K562 (cell line): ENCODE measurements around the gene PLS1. TPM values are rescaled to one million over a fixed set of nuclear protein-coding genes. Genes with fewer than 3 reads are reported as not detected.
"Not testable (repeated sequence)": the region's sequence is repeated elsewhere in the genome, so short reads cannot be mapped to it uniquely, and the experiment has no call there.

ENCODE experiments used
- ATAC-seq: fragments of 200-7000 bp; cut with Tn5 transposase; 3 replicates; pipeline ENCODE4 v1.9.1; 2020; ENCODE audit warnings: moderate library complexity
- BruUV-seq: library from RNA; stranded (reverse); fragments of 400-500 nt; replicated peaks from 2 replicates; lab custom pipeline; 2021; lab: Mats Ljungman, UMichigan
- CTCF ChIA-PET: fragments of 300-600 bp; formaldehyde crosslinking; extraction: SDS; loops from one replicate; lab custom pipeline; 2021; ENCODE audit warnings: low intra/inter-chr PET ratio; lab: Yijun Ruan, JAX
- POLR2A ChIA-PET: fragments of 300-600, 350-650 bp; sonication (Branson Sonifier 250); formaldehyde crosslinking; extraction: SDS; loops from one replicate; lab custom pipeline; 2021; ENCODE audit warnings: antibody characterized with exemption, inconsistent platforms; lab: Yijun Ruan, JAX
- DNase-seq, 4 experiments: peaks; one replicate each; pipeline versions ENCODE4 v3.0.0 to v3.0.0-alpha.2; 2011 to 2018; ENCODE audit warnings: low spot score in 3 of 4, mixed read lengths in 3 of 4; ENCODE audit errors: extremely low read depth in 1 of 4
- FAIRE-seq: peaks from 2 replicates; lab custom pipeline; 2011; peaks lifted over from hg19 to GRCh38; lab: Jason Lieb, UNC
- H2AFZ ChIP-seq: 2 replicates; pipeline ENCODE4 v1.6.0; 2011; ENCODE audit warnings: low read depth, low read length, control low read depth, inconsistent platforms
- H3K27ac ChIP-seq: fragments of 200-600 bp; 3 replicates; pipeline ENCODE4 v1.8.0; 2011; ENCODE audit warnings: low read depth, mild to moderate bottlenecking, control low read depth, inconsistent platforms, low read length, moderate library complexity, mixed read lengths; ENCODE audit errors: extremely low read depth
- H3K27me3 ChIP-seq, 2 experiments: fragments of 300-600 bp in 1 of 2; 2 replicates in 1 of 2; 3 replicates in 1 of 2; pipeline versions ENCODE4 v1.6.0 to v1.8.0; 2011; ENCODE audit warnings: inconsistent platforms in 2 of 2, low read length in 2 of 2, mild to moderate bottlenecking in 1 of 2, mixed read lengths in 1 of 2, moderate library complexity in 1 of 2; ENCODE audit not compliant: control insufficient read depth in 2 of 2, insufficient read depth in 2 of 2
- H3K36me3 ChIP-seq: fragments of 300-600 bp; 3 replicates; pipeline ENCODE4 v1.8.0; 2011; ENCODE audit warnings: mild to moderate bottlenecking, low read length, inconsistent platforms; ENCODE audit not compliant: control insufficient read depth, insufficient read depth
- H3K4me1 ChIP-seq, 2 experiments: fragments of 200-600 bp in 1 of 2; replicated peaks in 1 of 2; 2 replicates in 1 of 2; 3 replicates in 1 of 2; pipeline versions ENCODE4 v1.5.1 to v1.8.0; 2011; ENCODE audit warnings: inconsistent platforms in 2 of 2, low read length in 2 of 2, mild to moderate bottlenecking in 1 of 2, mixed read lengths in 1 of 2, moderate library complexity in 1 of 2; ENCODE audit not compliant: control insufficient read depth in 2 of 2, insufficient read depth in 2 of 2
- H3K4me2 ChIP-seq: 2 replicates; pipeline ENCODE4 v1.6.1; 2011; ENCODE audit warnings: low read length, control low read depth, inconsistent platforms, mixed read lengths; ENCODE audit not compliant: insufficient read depth
- H3K4me3 ChIP-seq: fragments of 200-600 bp; sonication (generic), shearing (Covaris generic); 2 replicates; pipeline ENCODE4 v1.5.1; 2016; ENCODE audit warnings: control low read depth, inconsistent platforms
- H3K79me2 ChIP-seq: fragments of 200-600 bp; 3 replicates; pipeline ENCODE4 v1.8.0; 2011; ENCODE audit warnings: low read length, inconsistent platforms; ENCODE audit not compliant: control insufficient read depth, insufficient read depth
- H3K9ac ChIP-seq, 2 experiments: 2 replicates each; pipeline versions ENCODE4 v1.6.0 to v1.6.1; 2011; ENCODE audit warnings: low read depth in 2 of 2, low read length in 2 of 2, control low read depth in 1 of 2, inconsistent platforms in 1 of 2, mild to moderate bottlenecking in 1 of 2, mixed read lengths in 1 of 2; ENCODE audit not compliant: insufficient read depth in 1 of 2
- H3K9me1 ChIP-seq: one replicate; pipeline ENCODE4 v1.6.0; 2011; ENCODE audit warnings: inconsistent platforms, mild to moderate bottlenecking, low read length, moderate library complexity; ENCODE audit not compliant: control insufficient read depth, insufficient read depth
- H3K9me3 ChIP-seq: replicated peaks from 2 replicates; pipeline ENCODE4 v1.5.1; 2011; ENCODE audit warnings: low read depth, low read length, inconsistent platforms; ENCODE audit not compliant: control insufficient read depth, insufficient read depth
- H4K20me1 ChIP-seq: replicated peaks from 2 replicates; pipeline ENCODE4 v1.6.1; 2011; ENCODE audit warnings: low read length, inconsistent platforms, mixed read lengths; ENCODE audit not compliant: control insufficient read depth, insufficient read depth
- ELK3 ChIP-seq: fragments of 450-650 bp; formaldehyde crosslinking; IDR thresholded peaks from 2 replicates; pipeline ENCODE4 v1.4.0; 2020; ENCODE audit warnings: mild to moderate bottlenecking
- L3MBTL2 ChIP-seq: fragments of 450-650 bp; IDR thresholded peaks from 2 replicates; pipeline ENCODE4 v1.6.1; 2016; ENCODE audit warnings: mild to moderate bottlenecking, moderate library complexity
- NR0B1 ChIP-seq: fragments of 450-650 bp; IDR thresholded peaks from one replicate; pipeline ENCODE4 v1.6.1; 2018; ENCODE audit warnings: mild to moderate bottlenecking, moderate library complexity; ENCODE audit not compliant: partially characterized antibody
- NR2C2 ChIP-seq, 2 experiments: fragments of 200-800 bp in 1 of 2; sonication (Bioruptor generic) in 1 of 2; sonication (generic) in 1 of 2; formaldehyde crosslinking in 1 of 2; IDR thresholded peaks; 2 replicates each; pipeline versions ENCODE4 v1.6.1 to v1.8.0; 2016 to 2022; ENCODE audit warnings: mild to moderate bottlenecking in 1 of 2, missing compliant biosample characterization in 1 of 2, missing genetic modification characterization in 1 of 2, missing genetic modification reagents in 1 of 2
- PBX2 ChIP-seq, 2 experiments: IDR thresholded peaks in 1 of 2; conservative IDR thresholded peaks in 1 of 2; 2 replicates each; pipeline ENCODE4 v1.6.1; 2016; ENCODE audit warnings: low read depth in 2 of 2, mild to moderate bottlenecking in 1 of 2, missing compliant biosample characterization in 1 of 2, missing genetic modification characterization in 1 of 2, moderate library complexity in 1 of 2
- SMARCA5 ChIP-seq: fragments of 450-650 bp; IDR thresholded peaks from 2 replicates; pipeline ENCODE4 v1.6.1; 2016
- U2AF2 ChIP-seq: fragments of 200-400 bp; formaldehyde crosslinking; optimal IDR thresholded peaks from 2 replicates; pipeline ENCODE3; 2017; ENCODE audit warnings: low read depth, mild to moderate bottlenecking, low read length
- YBX1 ChIP-seq: fragments of 450-650 bp; IDR thresholded peaks from 2 replicates; pipeline ENCODE4 v1.7.1; 2016; ENCODE audit warnings: mild to moderate bottlenecking
- ZEB2 ChIP-seq: fragments of 450-650 bp; IDR thresholded peaks from 2 replicates; pipeline ENCODE4 v1.6.1; 2016
- WGBS: fragments of 100-300 bp; shearing (Covaris generic); methylation state at CpG from one replicate; pipeline ENCODE4 v1.1.6; 2016; ENCODE audit warnings: low coverage, mixed read lengths; ENCODE audit not compliant: insufficient coverage; ENCODE audit errors: missing lambda C conversion rate; 5-methylcytosine and 5-hydroxymethylcytosine counted together
- in situ Hi-C: fragments of 300-500 bp; cut with MboI; formaldehyde crosslinking; loops from 4 replicates; pipeline ENCODE4 v1.15.0; 2018; ENCODE audit warnings: inconsistent platforms, mixed read lengths
- intact Hi-C: fragments of 100-400 bp; cut with micrococcal nuclease; formaldehyde crosslinking; loops from 2 replicates; pipeline ENCODE4 v1.14.2; 2022
- polyA plus RNA-seq, 8 experiments: library from polyadenylated mRNA; depleted of rRNA in 4 of 8; stranded (reverse) in 5 of 8; unstranded in 3 of 8; fragments of >200 nt; fragmentation: Nextera tagmentation in 2 of 8; fragmentation: Illumina TruSeq in 1 of 8; extraction: Ambion mirVana in 2 of 8; extraction: Trizol in 1 of 8; gene quantifications; 2 replicates each; pipeline versions ENCODE4 v1.2.1 to v1.2.3, GENCODE V29; 2011 to 2014; ENCODE audit warnings: inconsistent platforms in 1 of 8, missing spikeins in 1 of 8
- total RNA-seq, 7 experiments: library from RNA; depleted of rRNA in 6 of 7; stranded (reverse); fragments of >200 nt in 6 of 7; fragmentation: Illumina TruSeq in 2 of 7; extraction: Trizol in 2 of 7; gene quantifications; 2 replicates each; pipeline versions ENCODE4 v1.2.1 to v1.2.3, GENCODE V29; 2011 to 2021; ENCODE audit warnings: low replicate concordance in 1 of 7

Gene PLS1
- total and polyA plus RNA-seq, 9 of the 15 experiments (the other 6 are each of a cell fraction or from before 2014, with no cell fraction given) = 6.1 to 21.3 (median 13.0) TPM

GRCh38 chr3:142592268-142592667 lies 3.9 kb upstream of the PLS1 start:
- H3K9ac ChIP-seq, H3K9me1 ChIP-seq, H3K27me3 ChIP-seq, BruUV-seq, ATAC-seq, H4K20me1 ChIP-seq, H3K36me3 ChIP-seq, intact Hi-C loops, H3K4me2 ChIP-seq, H3K4me3 ChIP-seq, DNase-seq, FAIRE-seq, H2AFZ ChIP-seq, H3K27ac ChIP-seq, H3K4me1 ChIP-seq, H3K9me3 ChIP-seq: not testable (repeated sequence)
- in situ Hi-C loops = loop anchor here (10.0 kb wide), 1 partner anchor 233 kb away; no protein-coding TSS in a partner anchor
- ChIA-PET POLR2A (interaction anchor here (0.6 to 1.9 kb wide), 3 partner anchors 11 to 561 kb away, joined by 3 read pairs; no protein-coding TSS in a partner anchor), CTCF (interaction anchor here (0.5 kb wide), 1 partner anchor 44 kb away, joined by 3 read pairs; no protein-coding TSS in a partner anchor)
- WGBS = 82% methylated on average over 7 of the region's 7 CpGs
- peaks cover 10% of the 10 kb centered on the region for H3K79me2 ChIP-seq

GRCh38 chr3:142595141-142595540 lies 1.1 kb upstream of the PLS1 start:
- Histone ChIP-seq H3K4me2 (peak overlapping the region; percentile 84; the same call in 1 of the 2 replicates), H3K36me3 (no peaks in the 10 kb centered on the region), H2AFZ (peak overlapping the region; percentile 97), H3K4me3 (no peak overlapping the region), H4K20me1 (no peaks in the 10 kb centered on the region), H3K4me1 (peaks cover 0 to 14% of the 10 kb centered on the region in 2 experiments; a peak in 3 of 5 replicates), H3K9ac (peak overlapping the region in 1 of 2 experiments; percentile 63; a peak in 1 of 4 replicates), H3K79me2 (peaks cover 26% of the 10 kb centered on the region), H3K27ac (peak overlapping the region; percentile 62; the same call in 2 of the 3 replicates), H3K9me1 (no peaks in the 10 kb centered on the region), H3K9me3 (no peaks in the 10 kb centered on the region), H3K27me3 (no peaks in the 10 kb centered on the region)
- ATAC-seq (no peak), FAIRE-seq (no peak), DNase-seq (no peak)
- in situ Hi-C loops = loop anchor here (10.0 kb wide), 1 partner anchor 230 kb away; no protein-coding TSS in a partner anchor
- intact Hi-C loops = loop anchor here (5.0 kb wide), 1 partner anchor 132 kb away; no protein-coding TSS in a partner anchor
- CTCF ChIA-PET = no interaction called here
- BruUV-seq = no TSS peak
- POLR2A ChIA-PET = no interaction called here
- WGBS = 11% methylated on average over 1 of the region's 1 CpG
- no peak for TF ChIP-seq NR2C2 (CRISPR knock-in tag; IDR thresholded peaks at IDR 0.05)
- no peak for TF ChIP-seq NR2C2 (tag; IDR thresholded peaks at IDR 0.05)
- no peak for TF ChIP-seq ZEB2
- TF ChIP-seq NR0B1 = no peak
- TF ChIP-seq PBX2 (CRISPR knock-in tag; IDR thresholded peaks at IDR 0.05; ENCODE audit: low read depth) = no peak
- TF ChIP-seq PBX2 (tag; conservative IDR thresholded peaks at IDR 0.05; ENCODE audit: low read depth) = no peak
- no peak for TF ChIP-seq U2AF2
- no peak for TF ChIP-seq SMARCA5
- TF ChIP-seq L3MBTL2 = no peak
- no peak for TF ChIP-seq YBX1
- TF ChIP-seq ELK3 = no peak
